DMS79 (cell line): ENCODE measurements around the gene GPX4.

Experiments
- DNase-seq: peaks from one replicate; lab custom pipeline; 2025; lab: John Stamatoyannopoulos, UW

GPX4 gene

GRCh38 chr19:1149259-1150045 lies 45.7 kb downstream of the GPX4 start:
- no peak for DNase-seq

GRCh38 chr19:1150333-1151036 lies 46.7 kb downstream of the GPX4 start:
- DNase-seq = no peak

- no peak for DNase-seq
Measured at GRCh38 chr19:1151037-1151724, 47.4 kb downstream of the GPX4 start.

- DNase-seq = no peak
Measured at GRCh38 chr19:1151917-1152587, 48.3 kb downstream of the GPX4 start.

- DNase-seq = no peak
Measured at GRCh38 chr19:1153891-1154730, 50.3 kb downstream of the GPX4 start.

GRCh38 chr19:1154731-1155351 lies 51.0 kb downstream of the GPX4 start:
- no peak for DNase-seq

- no peak for DNase-seq
Measured at GRCh38 chr19:1155352-1156304, 51.8 kb downstream of the GPX4 start.
